Esophagus squamous epithelium (tissue), 5 donors: ENCODE data around the gene AMBP. TPM values are rescaled to one million over a fixed set of nuclear protein-coding genes. Genes with fewer than 3 reads are reported as not detected.

Source experiments
- DNase-seq: peaks from one replicate; lab custom pipeline; 2025; lab: John Stamatoyannopoulos, UW
- H3K27ac ChIP-seq, 4 donors: fragments of 200-600 bp; sonication (generic); one replicate each; pipeline ENCODE4 v1.5.1; 2016 to 2019; ENCODE audit warnings: mild to moderate bottlenecking in 1 of 4
- H3K27me3 ChIP-seq, 4 donors: fragments of 200-600 bp; sonication (generic); 1 replicate in 3 of 4; 2 replicates in 1 of 4; pipeline versions ENCODE4 v1.5.1 to v1.6.0; 2017 to 2021; ENCODE audit warnings: antibody characterized with exemption in 1 of 4
- H3K36me3 ChIP-seq, 3 donors: fragments of 200-600 bp; sonication (generic); one replicate each; pipeline ENCODE4 v1.5.1; 2016 to 2019
- H3K4me1 ChIP-seq, 3 donors: fragments of 200-600 bp; sonication (generic); one replicate each; pipeline ENCODE4 v1.5.1; 2017 to 2019
- H3K4me3 ChIP-seq, 4 donors: fragments of 200-600 bp; sonication (generic); 1 replicate in 3 of 4; 2 replicates in 1 of 4; pipeline ENCODE4 v1.5.1; 2016 to 2019; ENCODE audit warnings: mild to moderate bottlenecking in 2 of 4, moderate library complexity in 1 of 4
- H3K9me3 ChIP-seq, 3 donors: fragments of 200-600 bp; sonication (generic); one replicate each; pipeline ENCODE4 v1.5.1; 2016 to 2019
- CTCF ChIP-seq, 6 experiments: fragments of 450-650 bp in 4 of 6; fragments of 200-600 bp in 2 of 6; sonication (generic) in 2 of 6; IDR thresholded peaks; one replicate each; pipeline ENCODE4 v1.5.1; 2016 to 2019; ENCODE audit warnings: antibody characterized with exemption in 6 of 6, mild to moderate bottlenecking in 4 of 6, moderate library complexity in 4 of 6
- POLR2A ChIP-seq, 4 donors: fragments of 450-650 bp; IDR thresholded peaks; one replicate each; pipeline ENCODE4 v1.6.1; 2017; ENCODE audit warnings: antibody characterized with exemption in 4 of 4, mild to moderate bottlenecking in 4 of 4, moderate library complexity in 3 of 4
- WGBS, 2 donors: methylation state at CpG; one replicate each; pipeline ENCODE4 v1.1.5; 2018; 5-methylcytosine and 5-hydroxymethylcytosine counted together
- intact Hi-C: fragments of 100-400 bp; cut with DNase I; formaldehyde crosslinking; loops from one replicate; pipeline ENCODE4 v1.15.0; 2022
- total RNA-seq, 4 donors: library from RNA; depleted of rRNA; stranded (reverse); fragments of >200 nt; gene quantifications; one replicate each; pipeline ENCODE4 v1.1.0, GENCODE V29; 2016
- donor health status: DM: yes; HTN: yes; CAD: no.

The AMBP gene
- total RNA-seq, 4 donors from 2014 or later, result 0.19 to 2.5 TPM; not detected in 2

GRCh38 chr9:114124138-114124537 is 46.0 kb upstream of the AMBP start:
- Histone ChIP-seq H3K36me3 (no peaks in the 10 kb centered on the region), H3K4me1 (no peaks in the 10 kb centered on the region), H3K27ac (no peak overlapping the region), H3K4me3 (no peak overlapping the region), H3K9me3 (peaks cover 0 to 8% (median 0%) of the 10 kb centered on the region in 3 donors), H3K27me3 (peaks cover 0 to 41% (median 0%) of the 10 kb centered on the region in 4 donors)
- no peak for DNase-seq
- intact Hi-C loops, result no loop called here
- 43 to 75% methylated on average over 1 of the region's 1 CpG for WGBS, 2 donors
- no peak for TF ChIP-seq CTCF (IDR thresholded peaks at IDR 0.05)
- no peak for TF ChIP-seq POLR2A (IDR thresholded peaks at IDR 0.05)

- intact Hi-C loops, result no loop called here
- Histone ChIP-seq H3K4me1 (no peaks in the 10 kb centered on the region), H3K9me3 (peaks cover 0 to 8% (median 0%) of the 10 kb centered on the region in 3 donors), H3K4me3 (no peak overlapping the region), H3K36me3 (no peaks in the 10 kb centered on the region), H3K27me3 (peaks cover 0 to 48% (median 0%) of the 10 kb centered on the region in 4 donors), H3K27ac (no peak overlapping the region)
- no peak for DNase-seq
- TF ChIP-seq CTCF (IDR thresholded peaks at IDR 0.05), result no peak
- TF ChIP-seq POLR2A (IDR thresholded peaks at IDR 0.05), result no peak
- 69 to 82% methylated on average over 4 of the region's 9 CpGs for WGBS, 2 donors
Measured at GRCh38 chr9:114123031-114123977, 45.2 kb upstream of the AMBP start.

- Histone ChIP-seq H3K27ac (no peak overlapping the region), H3K4me1 (no peaks in the 10 kb centered on the region), H3K4me3 (no peak overlapping the region), H3K9me3 (peaks cover 0 to 2% (median 0%) of the 10 kb centered on the region in 3 donors), H3K27me3 (peaks cover 0 to 49% (median 0%) of the 10 kb centered on the region in 4 donors), H3K36me3 (no peaks in the 10 kb centered on the region)
- 74% methylated on average over 6 of the region's 9 CpGs; no CpG with 5 or more reads in 1 of the 2 donors for WGBS, 2 donors
- DNase-seq, result no peak
- intact Hi-C loops, result no loop called here
- TF ChIP-seq CTCF (IDR thresholded peaks at IDR 0.05) (no peak), POLR2A (IDR thresholded peaks at IDR 0.05) (no peak)
Measured at GRCh38 chr9:114122136-114123027, 44.3 kb upstream of the AMBP start.

- Histone ChIP-seq H3K27ac (no peak overlapping the region), H3K9me3 (no peaks in the 10 kb centered on the region), H3K27me3 (peaks cover 0 to 49% (median 0%) of the 10 kb centered on the region in 4 donors), H3K4me3 (no peak overlapping the region), H3K36me3 (no peaks in the 10 kb centered on the region), H3K4me1 (no peaks in the 10 kb centered on the region)
- WGBS, 2 donors, result 77 to 78% methylated on average over 8 to 15 of the region's 16 CpGs
- intact Hi-C loops, result no loop called here
- TF ChIP-seq CTCF (IDR thresholded peaks at IDR 0.05) (no peak), POLR2A (IDR thresholded peaks at IDR 0.05) (no peak)
- no peak for DNase-seq
Measured at GRCh38 chr9:114121227-114122135, 43.4 kb upstream of the AMBP start.
